ENCODE data around the gene HAX1. TPM values are rescaled to one million over a fixed set of nuclear protein-coding genes. Genes with fewer than 3 reads are reported as not detected.
"Not testable (repeated sequence)": the region's sequence is repeated elsewhere in the genome, so short reads cannot be mapped to it uniquely, and the experiment has no call there.

HAX1 gene
- total and polyA plus RNA-seq, 12 donors = 162 to 313 (median 172) TPM

DNA sequence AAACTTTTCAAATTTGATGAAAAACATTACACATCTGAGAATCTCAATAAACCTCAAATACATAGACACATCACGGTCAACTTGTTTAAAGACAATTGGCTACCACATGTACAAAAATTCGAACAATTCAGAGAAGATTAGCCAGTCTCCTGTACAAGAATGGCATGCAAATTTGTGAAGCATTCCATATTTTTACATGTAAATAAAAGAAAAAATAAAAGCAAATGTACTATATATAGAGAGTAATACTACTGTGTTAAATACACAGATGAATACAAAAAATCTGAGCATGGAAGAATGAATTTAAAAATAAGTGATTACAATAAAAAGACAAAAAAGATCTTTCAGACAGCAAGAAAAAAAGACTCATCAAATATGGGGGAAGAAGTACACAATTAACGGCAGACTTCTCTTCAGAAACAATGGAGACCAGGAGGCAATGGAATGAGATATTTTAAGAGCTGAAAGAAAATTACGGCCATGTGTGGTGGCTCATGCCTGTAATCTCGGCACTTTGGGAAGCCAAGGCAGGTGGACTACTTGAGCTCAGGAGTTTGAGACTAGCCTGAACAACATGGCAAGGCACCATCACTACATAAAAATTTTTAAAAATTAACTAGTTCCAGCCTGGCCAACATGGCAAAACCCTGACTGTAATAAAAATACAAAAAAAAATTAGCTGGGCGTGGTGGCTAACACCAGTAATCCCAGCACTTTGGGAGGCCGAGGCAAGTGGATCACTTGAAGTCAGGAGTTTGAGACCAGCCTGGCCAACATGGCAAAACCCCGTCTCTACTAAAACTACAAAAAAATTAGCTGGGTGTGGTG lies 23.2 kb downstream of the HAX1 start:
- Histone ChIP-seq H3K4me1 (no peaks in the 10 kb centered on the region), H3K4me3 (no peak overlapping the region), H3K9me3 (peaks cover 0 to 37% (median 20%) of the 10 kb centered on the region in 11 donors), H3K27me3 (no peaks in the 10 kb centered on the region), H3K27ac (no peak overlapping the region), H3K36me3 (no peaks in the 10 kb centered on the region)
- TF ChIP-seq, protein P1, sequence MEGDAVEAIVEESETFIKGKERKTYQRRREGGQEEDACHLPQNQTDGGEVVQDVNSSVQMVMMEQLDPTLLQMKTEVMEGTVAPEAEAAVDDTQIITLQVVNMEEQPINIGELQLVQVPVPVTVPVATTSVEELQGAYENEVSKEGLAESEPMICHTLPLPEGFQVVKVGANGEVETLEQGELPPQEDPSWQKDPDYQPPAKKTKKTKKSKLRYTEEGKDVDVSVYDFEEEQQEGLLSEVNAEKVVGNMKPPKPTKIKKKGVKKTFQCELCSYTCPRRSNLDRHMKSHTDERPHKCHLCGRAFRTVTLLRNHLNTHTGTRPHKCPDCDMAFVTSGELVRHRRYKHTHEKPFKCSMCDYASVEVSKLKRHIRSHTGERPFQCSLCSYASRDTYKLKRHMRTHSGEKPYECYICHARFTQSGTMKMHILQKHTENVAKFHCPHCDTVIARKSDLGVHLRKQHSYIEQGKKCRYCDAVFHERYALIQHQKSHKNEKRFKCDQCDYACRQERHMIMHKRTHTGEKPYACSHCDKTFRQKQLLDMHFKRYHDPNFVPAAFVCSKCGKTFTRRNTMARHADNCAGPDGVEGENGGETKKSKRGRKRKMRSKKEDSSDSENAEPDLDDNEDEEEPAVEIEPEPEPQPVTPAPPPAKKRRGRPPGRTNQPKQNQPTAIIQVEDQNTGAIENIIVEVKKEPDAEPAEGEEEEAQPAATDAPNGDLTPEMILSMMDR (IDR thresholded peaks at IDR 0.05) = no peak
- WGBS, 2 donors = 73 to 80% methylated on average over 8 of the region's 8 CpGs
- intact Hi-C loops (cut with DNase I) = no loop called here
- no peak for ATAC-seq
- DNase-seq = no peak

DNA sequence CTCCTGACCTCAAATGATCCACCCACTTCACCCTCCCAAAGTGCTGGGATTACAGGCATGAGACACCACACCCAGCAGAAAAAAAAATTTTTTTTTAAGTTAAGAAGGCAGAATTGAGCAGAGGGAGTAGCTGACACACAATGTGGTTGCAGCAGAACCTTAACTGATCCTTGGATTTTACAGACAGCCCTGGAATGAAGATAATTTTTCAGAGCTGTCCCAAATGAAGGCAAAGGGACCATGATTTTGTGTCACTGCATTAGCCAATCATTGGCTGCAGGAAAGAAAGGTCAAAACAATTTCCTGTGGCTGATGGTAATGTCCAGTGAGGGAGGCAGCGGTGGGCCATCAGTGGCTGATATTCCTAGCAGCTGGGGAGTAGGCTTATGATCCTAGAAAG lies 29.2 kb downstream of the HAX1 start:
- no peaks in the 10 kb centered on the region for H3K36me3 ChIP-seq
- intact Hi-C loops (cut with DNase I) = no loop called here
- no peaks in the 10 kb centered on the region for H3K4me1 ChIP-seq
- WGBS, 2 donors = 58 to 71% methylated on average over 1 of the region's 1 CpG
- no peak overlapping the region for H3K4me3 ChIP-seq
- no peak for ATAC-seq
- no peak for DNase-seq
- H3K27me3 ChIP-seq = no peaks in the 10 kb centered on the region
- H3K9me3 ChIP-seq = peaks cover 0 to 8% (median 0%) of the 10 kb centered on the region in 11 donors
- TF ChIP-seq, protein P1 (IDR thresholded peaks at IDR 0.05) = no peak
- no peak overlapping the region for H3K27ac ChIP-seq

DNA sequence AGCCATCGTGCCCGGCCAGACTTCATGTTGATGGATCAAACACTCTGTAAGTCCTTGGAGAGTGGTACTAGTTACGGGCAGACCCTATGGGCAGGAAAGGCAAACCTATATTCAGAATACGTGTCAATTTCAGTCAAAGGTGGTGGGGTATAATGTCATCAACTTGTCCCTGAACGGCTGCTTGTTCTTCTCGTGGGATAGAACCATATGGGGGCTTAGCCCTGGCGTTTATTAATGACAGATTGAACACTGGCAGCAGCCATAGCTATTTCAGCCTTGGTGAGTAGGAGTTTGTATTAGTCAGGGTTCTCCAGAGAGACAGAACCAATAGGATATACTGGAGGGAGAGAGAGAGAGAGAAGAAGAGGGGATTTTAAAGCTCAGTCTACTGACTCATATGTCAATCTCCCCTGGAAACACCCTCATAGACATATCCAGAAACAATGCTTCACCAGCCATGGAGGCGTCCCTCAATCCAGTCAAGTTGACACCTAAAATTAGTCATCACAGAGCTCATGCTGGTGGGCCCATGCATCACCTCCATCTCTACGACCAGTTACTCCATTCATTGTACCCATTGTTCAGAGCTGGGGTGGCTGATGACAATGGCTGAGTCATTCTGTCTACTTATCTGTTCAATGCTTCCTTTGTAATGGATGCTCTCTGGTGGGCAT lies 32.4 kb downstream of the HAX1 start:
- TF ChIP-seq, protein P1 (IDR thresholded peaks at IDR 0.05) = no peak
- H3K9me3 ChIP-seq = no peaks in the 10 kb centered on the region
- no peaks in the 10 kb centered on the region for H3K36me3 ChIP-seq
- H3K27me3 ChIP-seq = no peaks in the 10 kb centered on the region
- ATAC-seq (no peak), DNase-seq (no peak)
- WGBS, 2 donors = 77 to 85% methylated on average over 9 of the region's 9 CpGs
- no peak overlapping the region for H3K27ac ChIP-seq
- intact Hi-C loops (cut with DNase I) = no loop called here
- H3K4me1 ChIP-seq = no peaks in the 10 kb centered on the region
- H3K4me3 ChIP-seq = no peak overlapping the region

GRCh38 chr1:154306151-154306550 lies 33.7 kb downstream of the HAX1 start:
- Histone ChIP-seq H3K36me3 (no peaks in the 10 kb centered on the region), H3K9me3 (no peaks in the 10 kb centered on the region), H3K4me1 (no peaks in the 10 kb centered on the region), H3K27ac (no peak overlapping the region), H3K27me3 (no peaks in the 10 kb centered on the region), H3K4me3 (no peak overlapping the region)
- intact Hi-C loops (cut with DNase I) = no loop called here
- 88 to 90% methylated on average over 3 of the region's 3 CpGs for WGBS, 2 donors
- ATAC-seq = no peak
- DNase-seq = no peak
- TF ChIP-seq, protein P1 (IDR thresholded peaks at IDR 0.05) = no peak

DNA sequence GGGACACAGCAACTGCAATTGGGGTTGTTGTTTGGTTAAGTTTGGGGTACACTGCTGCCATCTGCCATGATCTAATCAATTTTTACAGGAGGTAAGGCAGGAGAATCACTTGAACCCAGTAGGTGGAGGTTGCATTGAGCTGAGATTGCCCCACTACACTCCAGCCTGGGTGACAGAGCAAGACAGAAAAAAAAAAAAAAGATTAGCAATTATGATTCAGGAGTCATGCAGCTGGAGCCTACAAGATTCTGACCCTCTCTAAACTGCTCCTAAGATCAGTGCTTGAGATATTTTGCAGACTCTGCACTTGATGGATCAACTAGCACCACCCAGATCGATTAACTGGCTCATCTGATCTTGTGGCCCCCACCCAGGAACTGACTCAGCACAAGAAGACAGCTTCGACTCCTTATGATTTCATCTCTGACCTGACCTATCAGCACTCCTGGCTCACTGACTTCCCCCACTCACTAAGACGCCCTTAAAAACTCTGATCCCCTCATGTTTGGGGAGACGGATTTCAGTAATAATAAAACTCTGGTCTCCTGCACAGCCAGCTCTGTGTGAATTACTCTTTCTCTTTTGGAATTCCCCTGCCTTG lies 35.3 kb downstream of the HAX1 start:
- 61 to 71% methylated on average over 4 of the region's 4 CpGs for WGBS, 2 donors
- H3K27me3 ChIP-seq; H3K27ac ChIP-seq; H3K36me3 ChIP-seq; DNase-seq; intact Hi-C loops (cut with DNase I); H3K4me1 ChIP-seq; H3K9me3 ChIP-seq; H3K4me3 ChIP-seq; ATAC-seq: not testable (repeated sequence)

DNA sequence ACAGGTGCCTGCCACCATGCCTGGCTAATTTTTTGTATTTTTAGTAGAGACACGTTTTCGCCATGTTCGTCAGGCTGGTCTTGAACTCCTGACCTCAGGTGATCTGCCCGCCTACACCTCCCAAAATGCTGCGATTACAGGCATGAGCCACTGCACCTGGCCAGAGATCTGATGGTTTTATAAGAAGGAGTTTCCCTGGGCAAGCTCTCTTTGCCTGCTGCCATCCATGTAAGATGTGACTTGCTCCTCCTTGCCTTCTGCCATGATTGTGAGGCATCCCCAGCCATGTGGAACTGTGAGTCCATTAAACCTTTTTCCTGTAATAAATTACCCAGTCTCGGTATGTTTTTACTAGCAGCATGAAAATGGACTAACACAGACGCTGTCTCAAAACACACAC lies 36.7 kb downstream of the HAX1 start:
- H3K9me3 ChIP-seq; H3K4me3 ChIP-seq; DNase-seq; H3K27me3 ChIP-seq; H3K4me1 ChIP-seq; H3K27ac ChIP-seq; H3K36me3 ChIP-seq; ATAC-seq; intact Hi-C loops (cut with DNase I): not testable (repeated sequence)
- 85 to 90% methylated on average over 7 of the region's 7 CpGs for WGBS, 2 donors
